Muscle of leg (tissue), 11 donors: ENCODE data around the gene COG6. TPM values are rescaled to one million over a fixed set of nuclear protein-coding genes. Genes with fewer than 3 reads are reported as not detected.

Source experiments
- DNase-seq: peaks from one replicate; pipeline ENCODE4 v3.0.0; 2013
- H3K27ac ChIP-seq: one replicate; pipeline ENCODE4 v1.5.1; 2013; ENCODE audit warnings: mild to moderate bottlenecking, low read length, control low read depth
- H3K27me3 ChIP-seq: one replicate; pipeline ENCODE4 v1.6.1; 2013; ENCODE audit warnings: low read length; ENCODE audit not compliant: control insufficient read depth, insufficient read depth
- H3K36me3 ChIP-seq: one replicate; pipeline ENCODE4 v1.6.1; 2013; ENCODE audit warnings: low read length; ENCODE audit not compliant: control insufficient read depth, insufficient read depth
- H3K4me1 ChIP-seq: one replicate; pipeline ENCODE4 v1.6.1; 2013; ENCODE audit warnings: low read length; ENCODE audit not compliant: control insufficient read depth, insufficient read depth
- H3K4me3 ChIP-seq: one replicate; pipeline ENCODE4 v1.5.1; 2013; ENCODE audit warnings: low read length, control low read depth
- H3K9me3 ChIP-seq: replicated peaks from 2 replicates; pipeline ENCODE4 v1.6.1; 2013; ENCODE audit warnings: low read depth, low read length; ENCODE audit not compliant: control insufficient read depth
- WGBS: methylation state at CpG from one replicate; pipeline ENCODE4 v1.1.5; 2013; ENCODE audit warnings: missing lambda C conversion rate; ENCODE audit not compliant: insufficient coverage; 5-methylcytosine and 5-hydroxymethylcytosine counted together
- polyA plus RNA-seq, 8 donors: library from polyadenylated mRNA; unstranded; fragments of 120-200 nt; gene quantifications; one replicate each; pipeline versions ENCODE4 v1.2.1 to v1.2.3, GENCODE V29; 2013; ENCODE audit warnings: inconsistent platforms in 1 of 8, low replicate concordance in 1 of 8; ENCODE audit not compliant: insufficient read length in 8 of 8, insufficient read depth in 1 of 8
- total RNA-seq: library from RNA; stranded (reverse); fragments of 120-200 nt; gene quantifications from one replicate; pipeline ENCODE4 v1.2.4, GENCODE V29; 2013

Gene COG6
- total and polyA plus RNA-seq, 9 donors = 12.3 to 30.9 (median 16.2) TPM

- no peaks in the 10 kb centered on the region for H3K4me1 ChIP-seq
- H3K9me3 ChIP-seq = no peaks in the 10 kb centered on the region
- no peaks in the 10 kb centered on the region for H3K27me3 ChIP-seq
- peaks cover 4% of the 10 kb centered on the region for H3K36me3 ChIP-seq
- H3K4me3 ChIP-seq = no peak overlapping the region
- peak overlapping the region; percentile 66 for H3K27ac ChIP-seq
- WGBS = no CpG with 5 or more reads among the region's 4 CpGs
- DNase-seq = peak; percentile 91
Measured at GRCh38 chr13:39692660-39693438, 37.4 kb downstream of the COG6 start.

DNA sequence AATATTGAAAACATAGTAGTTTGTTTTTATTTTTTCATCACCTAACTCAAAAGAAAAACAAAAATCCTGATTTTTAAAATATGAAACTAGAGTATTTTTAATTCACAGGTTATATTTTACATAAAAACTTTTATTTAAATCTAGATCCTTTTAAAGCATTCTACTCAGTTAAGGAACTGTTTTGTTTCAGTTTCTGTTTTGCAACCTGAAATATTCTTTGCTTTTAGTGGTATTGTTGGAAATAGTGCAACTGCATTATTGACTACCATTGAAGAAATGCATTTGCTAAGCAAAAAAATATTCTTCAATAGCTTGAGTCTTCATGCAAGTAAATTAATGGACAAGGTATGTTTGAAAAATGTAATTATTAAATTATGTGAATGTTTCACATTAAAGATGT, 43.8 kb downstream of the COG6 start:
- DNase-seq = no peak
- H3K27me3 ChIP-seq = no peaks in the 10 kb centered on the region
- no peaks in the 10 kb centered on the region for H3K36me3 ChIP-seq
- no peak overlapping the region for H3K4me3 ChIP-seq
- no peaks in the 10 kb centered on the region for H3K4me1 ChIP-seq
- H3K27ac ChIP-seq = no peak overlapping the region
- no peaks in the 10 kb centered on the region for H3K9me3 ChIP-seq

- WGBS = 90% methylated on average over 3 of the region's 3 CpGs
- no peak for DNase-seq
- H3K27me3 ChIP-seq = no peaks in the 10 kb centered on the region
Measured at GRCh38 chr13:39712626-39713025, 57.2 kb downstream of the COG6 start.

GRCh38 chr13:39729156-39729555, 73.7 kb downstream of the COG6 start:
- Histone ChIP-seq H3K27ac (peak overlapping the region; percentile 45), H3K36me3 (peaks cover 4% of the 10 kb centered on the region), H3K27me3 (no peaks in the 10 kb centered on the region), H3K4me1 (no peaks in the 10 kb centered on the region), H3K9me3 (no peaks in the 10 kb centered on the region), H3K4me3 (no peak overlapping the region)
- WGBS = no CpG with 5 or more reads among the region's 3 CpGs
- DNase-seq = peak; percentile 93

More at GRCh38 chr13:39712626-39713025, 57.2 kb downstream of the COG6 start:
- H3K27ac ChIP-seq = no peak overlapping the region
- peaks cover 2% of the 10 kb centered on the region for H3K36me3 ChIP-seq
- no peaks in the 10 kb centered on the region for H3K4me1 ChIP-seq
- H3K9me3 ChIP-seq = peaks cover 3% of the 10 kb centered on the region
- no peak overlapping the region for H3K4me3 ChIP-seq

DNA sequence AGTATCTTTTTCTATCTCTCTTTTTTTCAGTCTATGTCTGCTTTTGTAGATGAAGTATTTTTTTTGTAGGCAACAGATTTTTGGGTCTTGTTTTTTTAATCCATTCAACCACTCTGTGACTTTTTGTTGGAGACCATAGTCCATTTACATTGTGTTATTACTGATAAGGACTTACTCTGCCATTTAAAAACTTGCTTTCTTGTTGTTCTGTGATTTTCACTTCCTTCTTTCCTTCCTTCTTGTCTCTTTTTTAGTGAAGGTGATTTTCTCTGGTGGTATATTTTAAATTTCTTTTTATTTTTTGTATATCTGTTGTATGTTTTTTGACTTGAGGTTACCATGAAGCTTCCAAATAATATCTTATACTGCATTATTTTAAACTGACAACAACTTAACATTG, 79.5 kb downstream of the COG6 start:
- Histone ChIP-seq H3K9me3 (no peaks in the 10 kb centered on the region), H3K4me1 (no peaks in the 10 kb centered on the region), H3K27ac (no peak overlapping the region), H3K4me3 (no peak overlapping the region), H3K36me3 (peaks cover 14% of the 10 kb centered on the region), H3K27me3 (no peaks in the 10 kb centered on the region)
- no peak for DNase-seq

DNA sequence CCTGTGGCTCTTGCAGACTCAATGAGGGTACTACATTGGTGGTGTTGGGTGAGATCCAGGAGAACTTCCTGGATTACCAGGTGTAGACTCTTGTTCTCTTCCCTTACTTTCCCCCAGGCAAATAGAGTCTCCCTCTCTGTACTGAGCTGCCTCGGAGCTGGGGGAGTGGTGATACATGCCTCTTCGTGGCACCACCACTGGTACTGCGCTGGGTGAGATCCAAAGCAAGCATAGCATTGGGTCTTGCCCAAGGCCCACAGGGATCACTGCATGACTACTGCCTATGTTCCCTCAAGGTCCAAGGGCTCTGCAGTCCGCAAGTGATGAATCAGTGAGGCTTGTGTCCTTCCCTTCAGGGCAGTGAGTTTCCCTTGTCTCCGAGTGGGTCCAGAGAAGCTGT, 81.6 kb downstream of the COG6 start:
- no peaks in the 10 kb centered on the region for H3K27me3 ChIP-seq
- H3K36me3 ChIP-seq = peaks cover 14% of the 10 kb centered on the region
- 100% methylated on average over 4 of the region's 5 CpGs for WGBS
- no peaks in the 10 kb centered on the region for H3K9me3 ChIP-seq
- DNase-seq = no peak
- no peak overlapping the region for H3K4me3 ChIP-seq
- no peaks in the 10 kb centered on the region for H3K4me1 ChIP-seq
- no peak overlapping the region for H3K27ac ChIP-seq

- DNase-seq = no peak
- no CpG with 5 or more reads among the region's 3 CpGs for WGBS
- Histone ChIP-seq H3K9me3 (peaks cover 4% of the 10 kb centered on the region), H3K27me3 (no peaks in the 10 kb centered on the region), H3K27ac (no peak overlapping the region), H3K36me3 (peaks cover 14% of the 10 kb centered on the region), H3K4me3 (no peak overlapping the region), H3K4me1 (no peaks in the 10 kb centered on the region)
Measured at GRCh38 chr13:39740761-39741160, 85.3 kb downstream of the COG6 start.

- Histone ChIP-seq H3K27ac (no peak overlapping the region), H3K36me3 (no peaks in the 10 kb centered on the region), H3K27me3 (no peaks in the 10 kb centered on the region), H3K9me3 (peaks cover 2% of the 10 kb centered on the region), H3K4me1 (no peaks in the 10 kb centered on the region), H3K4me3 (no peak overlapping the region)
- WGBS = no CpG with 5 or more reads among the region's 1 CpG
- no peak for DNase-seq
Measured at GRCh38 chr13:39748961-39749360, 93.5 kb downstream of the COG6 start.

DNA sequence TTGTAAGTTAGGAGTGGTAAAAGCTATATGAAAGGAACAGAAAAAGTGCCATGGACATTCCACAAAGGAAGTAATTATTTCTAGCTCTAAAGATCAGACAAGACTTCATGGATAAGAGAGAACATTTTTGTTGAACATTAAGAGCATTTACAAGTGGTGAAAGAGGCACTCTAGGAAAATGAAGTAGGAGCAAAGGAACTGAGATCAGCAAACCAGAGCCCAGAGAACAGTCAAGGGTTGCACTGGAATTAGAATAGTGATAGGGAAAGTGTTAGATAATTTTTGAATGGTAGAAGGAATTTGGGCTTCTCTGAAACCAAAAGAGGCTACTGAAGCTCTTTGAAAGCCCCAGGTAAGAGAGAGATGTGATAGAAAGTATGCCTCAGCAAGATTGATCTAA, 94.1 kb downstream of the COG6 start:
- no peaks in the 10 kb centered on the region for H3K27me3 ChIP-seq
- no peak for DNase-seq
- H3K9me3 ChIP-seq = peaks cover 2% of the 10 kb centered on the region
- H3K4me3 ChIP-seq = no peak overlapping the region
- H3K27ac ChIP-seq = no peak overlapping the region
- H3K4me1 ChIP-seq = no peaks in the 10 kb centered on the region
- H3K36me3 ChIP-seq = no peaks in the 10 kb centered on the region

- H3K36me3 ChIP-seq = no peaks in the 10 kb centered on the region
- H3K9me3 ChIP-seq = no peaks in the 10 kb centered on the region
- no peak overlapping the region for H3K4me3 ChIP-seq
- no peak overlapping the region for H3K27ac ChIP-seq
- H3K27me3 ChIP-seq = no peaks in the 10 kb centered on the region
- H3K4me1 ChIP-seq = no peaks in the 10 kb centered on the region
- DNase-seq = no peak
Measured at GRCh38 chr13:39751805-39752204, 96.3 kb downstream of the COG6 start.

- H3K9me3 ChIP-seq = no peaks in the 10 kb centered on the region
- no peaks in the 10 kb centered on the region for H3K36me3 ChIP-seq
- peak; percentile 11 for DNase-seq
- no peaks in the 10 kb centered on the region for H3K4me1 ChIP-seq
- no peak overlapping the region for H3K4me3 ChIP-seq
- WGBS = no CpG with 5 or more reads among the region's 1 CpG
- H3K27ac ChIP-seq = no peak overlapping the region
- H3K27me3 ChIP-seq = no peaks in the 10 kb centered on the region
Measured at GRCh38 chr13:39760521-39760920, 105.1 kb downstream of the COG6 start.
